ENCODE measurements around the gene HOXA3.

DNA sequence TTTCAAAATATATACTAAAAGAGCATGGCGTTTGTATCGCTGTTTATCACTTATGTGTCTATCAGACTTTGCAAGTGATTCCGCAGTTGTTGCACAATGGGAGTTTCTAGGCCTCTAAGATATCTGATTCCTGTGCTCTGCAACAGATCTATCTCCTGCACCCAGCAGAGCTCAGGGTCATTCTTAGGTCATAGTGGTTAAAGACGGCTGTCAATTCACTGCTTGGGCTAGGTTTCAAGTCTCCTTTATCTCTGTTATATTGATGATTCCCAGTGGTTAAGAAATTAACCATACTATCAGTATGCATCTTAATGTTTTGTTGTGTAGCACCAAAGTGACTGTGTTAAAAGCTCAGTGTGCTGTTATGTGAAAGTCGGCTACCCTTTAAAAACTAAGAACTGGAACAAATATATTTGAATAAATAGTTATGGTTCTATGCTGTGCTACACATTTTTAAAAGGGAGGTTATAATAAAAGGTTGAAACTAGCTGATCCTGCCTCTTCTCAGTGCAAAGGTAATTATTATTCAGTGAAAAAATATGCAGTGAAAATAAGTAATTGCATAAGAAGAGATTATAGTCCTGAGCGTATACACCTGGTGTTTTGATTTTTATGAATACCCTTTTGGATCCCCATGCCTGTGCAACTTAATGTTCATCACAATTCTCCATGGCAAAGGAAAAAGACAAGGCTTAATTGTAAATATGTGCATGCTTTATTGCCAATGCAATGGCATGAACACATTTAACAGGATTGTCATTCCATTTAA lies 80.6 kb downstream of the HOXA3 start:
- TF ChIP-seq, protein P1, sequence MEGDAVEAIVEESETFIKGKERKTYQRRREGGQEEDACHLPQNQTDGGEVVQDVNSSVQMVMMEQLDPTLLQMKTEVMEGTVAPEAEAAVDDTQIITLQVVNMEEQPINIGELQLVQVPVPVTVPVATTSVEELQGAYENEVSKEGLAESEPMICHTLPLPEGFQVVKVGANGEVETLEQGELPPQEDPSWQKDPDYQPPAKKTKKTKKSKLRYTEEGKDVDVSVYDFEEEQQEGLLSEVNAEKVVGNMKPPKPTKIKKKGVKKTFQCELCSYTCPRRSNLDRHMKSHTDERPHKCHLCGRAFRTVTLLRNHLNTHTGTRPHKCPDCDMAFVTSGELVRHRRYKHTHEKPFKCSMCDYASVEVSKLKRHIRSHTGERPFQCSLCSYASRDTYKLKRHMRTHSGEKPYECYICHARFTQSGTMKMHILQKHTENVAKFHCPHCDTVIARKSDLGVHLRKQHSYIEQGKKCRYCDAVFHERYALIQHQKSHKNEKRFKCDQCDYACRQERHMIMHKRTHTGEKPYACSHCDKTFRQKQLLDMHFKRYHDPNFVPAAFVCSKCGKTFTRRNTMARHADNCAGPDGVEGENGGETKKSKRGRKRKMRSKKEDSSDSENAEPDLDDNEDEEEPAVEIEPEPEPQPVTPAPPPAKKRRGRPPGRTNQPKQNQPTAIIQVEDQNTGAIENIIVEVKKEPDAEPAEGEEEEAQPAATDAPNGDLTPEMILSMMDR (IDR thresholded peaks at IDR 0.05) = no peak
- TF ChIP-seq POLR2AphosphoS5 (IDR thresholded peaks at IDR 0.05; ENCODE audit: insufficient read depth in 1 of 2, low read depth in 1 of 2) = no peak
